ENCODE results near the gene MRPL43. TPM values are rescaled to one million over a fixed set of nuclear protein-coding genes. Genes with fewer than 3 reads are reported as not detected.

The MRPL43 gene
- total and polyA plus RNA-seq, 2 donors (not counting 1 experiment from before 2014, with no cell fraction given): 56.2 to 99.4 TPM

GRCh38 chr10:100979791-100980272 is 7.5 kb downstream of the MRPL43 start:
- ChIA-PET CTCF (interaction anchor here (1.3 kb wide), 1 partner anchor 11 kb away, joined by 3 read pairs; the partner anchor contains the start of gene SEMA4G), POLR2A (no interaction called here)
- no peak overlapping the region for H3K27ac ChIP-seq (ENCODE audit: low read length in 2 of 2)
- H3K27me3 Mint-ChIP-seq: no peaks in the 10 kb centered on the region
- H3K4me3 ChIP-seq (ENCODE audit: control extremely low read depth in 1 of 5, extremely low read depth in 1 of 5, insufficient read depth in 1 of 5, low read depth in 2 of 5, low read length in 4 of 5): no peak overlapping the region
- H3K79me2 ChIP-seq (ENCODE audit: control insufficient read depth, insufficient read depth, low read length): no peaks in the 10 kb centered on the region
- peaks cover 0 to 30% of the 10 kb centered on the region in 2 experiments for H3K36me3 ChIP-seq (replicated peaks in 1 of 2; ENCODE audit: control extremely low read depth in 1 of 2, control insufficient read depth in 1 of 2, extremely low read depth in 1 of 2, insufficient read depth in 2 of 2, low read length in 1 of 2)
- 98% methylated on average over 16 of the region's 16 CpGs for WGBS (ENCODE audit: insufficient coverage)
- H3K27ac Mint-ChIP-seq: no peak overlapping the region
- H3K4me2 ChIP-seq (replicated peaks; ENCODE audit: low read depth, low read length, poor library complexity, severe bottlenecking): no peak overlapping the region
- H2AFZ ChIP-seq (ENCODE audit: insufficient read depth, low read depth, low read length, poor library complexity, severe bottlenecking): no peak overlapping the region
- no peaks in the 10 kb centered on the region for H3K4me1 ChIP-seq (ENCODE audit: control insufficient read depth in 2 of 2, insufficient read depth in 2 of 2, low read length in 2 of 2)
- no peaks in the 10 kb centered on the region for H3K9me3 Mint-ChIP-seq (ENCODE audit: insufficient read depth)
- H3K4me1 Mint-ChIP-seq: no peaks in the 10 kb centered on the region
- no peaks in the 10 kb centered on the region for H3K9me3 ChIP-seq (ENCODE audit: control extremely low read depth in 1 of 3, control insufficient read depth in 2 of 3, insufficient read depth in 1 of 3, low read length in 2 of 3)
- H4K20me1 ChIP-seq (ENCODE audit: control insufficient read depth, insufficient read depth, low read length, poor library complexity, severe bottlenecking): no peaks in the 10 kb centered on the region
- intact Hi-C loops (cut with micrococcal nuclease): no loop called here
- no peaks in the 10 kb centered on the region for H3K27me3 ChIP-seq (replicated peaks in 1 of 4; ENCODE audit: control extremely low read depth in 1 of 4, control insufficient read depth in 3 of 4, insufficient read depth in 4 of 4, low read length in 3 of 4)
- H3K9ac ChIP-seq (ENCODE audit: low read length): no peak overlapping the region
- DNase-seq (no peak), ATAC-seq (ENCODE audit: low read depth) (no peak)
- H3K4me3 Mint-ChIP-seq: no peak overlapping the region
- no peak for TF ChIP-seq EZH2 (IDR thresholded peaks at IDR 0.05; ENCODE audit: borderline replicate concordance, insufficient read depth, low read depth, low read length, poor library complexity, severe bottlenecking)
- no peak for TF ChIP-seq CTCF (IDR thresholded peaks at IDR 0.05)

- no peaks in the 10 kb centered on the region for H3K9me3 Mint-ChIP-seq (ENCODE audit: insufficient read depth)
- peaks cover 0 to 30% of the 10 kb centered on the region in 2 experiments for H3K36me3 ChIP-seq (replicated peaks in 1 of 2; ENCODE audit: control extremely low read depth in 1 of 2, control insufficient read depth in 1 of 2, extremely low read depth in 1 of 2, insufficient read depth in 2 of 2, low read length in 1 of 2)
- H3K4me1 ChIP-seq (ENCODE audit: control insufficient read depth in 2 of 2, insufficient read depth in 2 of 2, low read length in 2 of 2): no peaks in the 10 kb centered on the region
- H4K20me1 ChIP-seq (ENCODE audit: control insufficient read depth, insufficient read depth, low read length, poor library complexity, severe bottlenecking): no peaks in the 10 kb centered on the region
- H3K9me3 ChIP-seq (ENCODE audit: control extremely low read depth in 1 of 3, control insufficient read depth in 2 of 3, insufficient read depth in 1 of 3, low read length in 2 of 3): no peaks in the 10 kb centered on the region
- POLR2A ChIA-PET: no interaction called here
- no peak overlapping the region for H3K4me3 ChIP-seq (ENCODE audit: control extremely low read depth in 1 of 5, extremely low read depth in 1 of 5, insufficient read depth in 1 of 5, low read depth in 2 of 5, low read length in 4 of 5)
- H3K27me3 ChIP-seq (replicated peaks in 1 of 4; ENCODE audit: control extremely low read depth in 1 of 4, control insufficient read depth in 3 of 4, insufficient read depth in 4 of 4, low read length in 3 of 4): no peaks in the 10 kb centered on the region
- no peak overlapping the region for H3K27ac Mint-ChIP-seq
- ATAC-seq (ENCODE audit: low read depth) (no peak), DNase-seq (no peak)
- no peak overlapping the region for H2AFZ ChIP-seq (ENCODE audit: insufficient read depth, low read depth, low read length, poor library complexity, severe bottlenecking)
- whole genome bisulfite sequencing (ENCODE audit: insufficient coverage): 98% methylated on average over 7 of the region's 10 CpGs
- intact Hi-C loops (cut with micrococcal nuclease): no loop called here
- H3K4me3 Mint-ChIP-seq: no peak overlapping the region
- TF ChIP-seq EZH2 (IDR thresholded peaks at IDR 0.05; ENCODE audit: borderline replicate concordance, insufficient read depth, low read depth, low read length, poor library complexity, severe bottlenecking) (no peak), CTCF (IDR thresholded peaks at IDR 0.05) (no peak)
- H3K27ac ChIP-seq (ENCODE audit: low read length in 2 of 2): no peak overlapping the region
- no peak overlapping the region for H3K4me2 ChIP-seq (replicated peaks; ENCODE audit: low read depth, low read length, poor library complexity, severe bottlenecking)
- H3K4me1 Mint-ChIP-seq: no peaks in the 10 kb centered on the region
- no peaks in the 10 kb centered on the region for H3K79me2 ChIP-seq (ENCODE audit: control insufficient read depth, insufficient read depth, low read length)
- CTCF ChIA-PET: no interaction called here
- no peak overlapping the region for H3K9ac ChIP-seq (ENCODE audit: low read length)
- no peaks in the 10 kb centered on the region for H3K27me3 Mint-ChIP-seq
These were observed 8.4 kb downstream of the MRPL43 start for GRCh38 chr10:100978901-100979195.

Measured in B cell (primary cell).